ENCODE measurements around the gene SAMD8.

SAMD8 gene

DNA sequence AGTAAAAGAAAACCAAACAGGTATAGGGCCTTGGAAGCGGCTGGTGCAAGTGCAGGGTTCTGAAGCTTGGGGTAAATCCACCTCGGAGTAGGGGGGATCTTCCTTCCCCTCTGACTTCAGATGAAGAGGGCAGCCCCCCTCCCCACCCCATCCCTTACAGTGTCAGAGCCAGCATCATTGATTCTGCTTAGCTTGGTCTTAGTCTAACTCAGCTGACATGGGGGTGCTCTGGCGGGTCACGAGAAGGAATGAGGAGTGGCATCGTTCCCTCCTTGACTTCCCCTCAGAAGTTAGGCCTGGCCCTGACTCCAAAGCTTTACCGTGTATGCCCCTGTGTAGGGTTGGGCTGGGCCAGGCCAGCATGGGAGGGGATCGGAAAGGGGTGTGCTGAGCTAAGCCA, 44.2 kb upstream of the SAMD8 start:
- TF ChIP-seq ZFX (IDR thresholded peaks at IDR 0.05) = no peak
- H3K27ac ChIP-seq = no peak overlapping the region

DNA sequence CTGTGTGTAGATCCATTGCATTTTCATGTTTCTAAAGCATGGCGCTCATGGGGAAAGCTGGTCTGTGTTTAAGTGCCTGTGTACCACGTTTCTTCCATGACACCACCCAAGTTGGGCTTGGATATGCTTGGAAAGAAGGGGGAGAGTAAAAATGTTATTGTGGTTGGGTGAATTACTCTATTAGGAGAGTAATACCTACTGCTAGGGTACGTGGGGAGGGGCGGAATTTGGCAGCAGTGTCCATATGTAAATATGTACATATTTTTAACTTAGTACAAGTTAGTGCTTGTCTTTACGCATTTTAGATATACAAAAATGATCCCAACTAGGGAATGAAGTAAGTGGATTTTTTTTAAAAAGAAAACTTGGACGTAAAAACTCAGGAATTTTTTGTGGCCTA, 42.9 kb upstream of the SAMD8 start:
- H3K27ac ChIP-seq = no peak overlapping the region
- TF ChIP-seq CTCF (conservative IDR thresholded peaks at IDR 0.05) (no peak), ZFX (IDR thresholded peaks at IDR 0.05) (no peak)

DNA sequence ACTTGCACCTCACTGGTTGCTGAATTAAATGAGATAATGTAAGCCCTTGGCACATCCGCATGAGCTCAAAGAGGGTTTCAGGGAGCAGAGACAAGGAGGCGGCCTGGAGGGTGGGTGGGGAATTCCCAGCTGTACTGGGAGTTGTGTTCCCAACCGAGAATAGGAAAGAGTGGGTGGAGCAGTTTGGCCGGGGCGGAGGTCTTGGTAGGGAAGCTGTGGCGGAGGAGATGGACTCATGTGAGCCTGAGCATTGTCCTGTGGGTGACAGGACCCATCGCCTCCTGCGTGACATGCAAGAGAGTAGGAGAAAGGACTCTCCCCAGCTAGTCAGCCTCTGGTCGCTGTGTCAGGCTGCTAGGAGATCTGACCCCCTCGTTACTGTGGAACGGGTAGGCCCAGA, 41.0 kb upstream of the SAMD8 start:
- TF ChIP-seq CTCF (conservative IDR thresholded peaks at IDR 0.05) = no peak
- TF ChIP-seq ZFX (IDR thresholded peaks at IDR 0.05) = no peak
- no peak overlapping the region for H3K27ac ChIP-seq

DNA sequence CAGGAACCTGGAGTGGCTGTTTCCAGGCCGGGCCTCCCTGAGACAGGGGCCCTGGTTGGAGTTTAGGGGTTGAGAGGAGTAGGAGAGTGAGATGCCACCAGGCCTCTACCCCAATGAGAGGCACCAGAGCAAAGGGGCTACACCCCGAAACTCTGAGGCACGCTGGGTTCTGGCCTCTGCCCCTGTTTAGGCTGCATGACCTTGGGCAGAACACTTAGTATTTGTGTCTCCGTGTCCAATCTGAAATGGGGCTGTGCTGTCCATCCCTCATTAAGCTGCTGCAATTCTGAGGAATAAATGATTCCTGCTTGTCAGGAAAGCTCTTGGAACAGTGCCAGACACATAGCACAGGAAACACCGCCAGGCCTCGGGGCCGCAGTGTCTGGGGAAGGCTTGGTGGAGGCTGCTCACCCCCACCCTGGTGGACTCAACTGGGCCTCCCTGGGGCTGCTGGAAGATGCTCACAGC, 40.5 kb upstream of the SAMD8 start:
- no peak overlapping the region for H3K27ac ChIP-seq
- TF ChIP-seq ZFX (IDR thresholded peaks at IDR 0.05) = no peak
- no peak for TF ChIP-seq CTCF (conservative IDR thresholded peaks at IDR 0.05)

GRCh38 chr10:75071756-75072155, 39.7 kb upstream of the SAMD8 start:
- TF ChIP-seq CTCF (conservative IDR thresholded peaks at IDR 0.05) = no peak
- no peak for TF ChIP-seq ZFX (IDR thresholded peaks at IDR 0.05)
- no peak overlapping the region for H3K27ac ChIP-seq

DNA sequence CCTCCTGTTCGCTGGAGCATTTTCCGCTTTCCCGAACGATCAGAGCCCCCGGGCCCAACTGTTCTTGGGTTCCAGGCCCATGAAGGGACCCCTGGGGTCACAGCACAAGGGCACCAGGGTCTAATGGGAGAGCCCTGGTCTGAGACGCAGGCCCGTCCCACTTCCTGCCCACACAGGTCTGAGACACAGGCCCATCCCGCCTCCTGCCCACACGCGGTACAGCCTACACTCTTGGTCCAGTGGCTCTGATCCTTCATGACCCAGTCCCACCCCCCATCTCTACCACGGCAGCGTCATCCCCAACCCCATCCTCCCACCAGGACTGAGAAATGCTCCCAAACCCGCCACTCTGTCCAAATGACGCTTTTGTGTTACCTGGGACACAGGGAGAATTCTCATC, 38.7 kb upstream of the SAMD8 start:
- TF ChIP-seq CTCF (conservative IDR thresholded peaks at IDR 0.05) (no peak), ZFX (IDR thresholded peaks at IDR 0.05) (no peak)
- no peak overlapping the region for H3K27ac ChIP-seq

GRCh38 chr10:75073442-75073841, 38.0 kb upstream of the SAMD8 start:
- TF ChIP-seq ZFX (IDR thresholded peaks at IDR 0.05) = no peak
- no peak for TF ChIP-seq CTCF (conservative IDR thresholded peaks at IDR 0.05)
- H3K27ac ChIP-seq = no peak overlapping the region

DNA sequence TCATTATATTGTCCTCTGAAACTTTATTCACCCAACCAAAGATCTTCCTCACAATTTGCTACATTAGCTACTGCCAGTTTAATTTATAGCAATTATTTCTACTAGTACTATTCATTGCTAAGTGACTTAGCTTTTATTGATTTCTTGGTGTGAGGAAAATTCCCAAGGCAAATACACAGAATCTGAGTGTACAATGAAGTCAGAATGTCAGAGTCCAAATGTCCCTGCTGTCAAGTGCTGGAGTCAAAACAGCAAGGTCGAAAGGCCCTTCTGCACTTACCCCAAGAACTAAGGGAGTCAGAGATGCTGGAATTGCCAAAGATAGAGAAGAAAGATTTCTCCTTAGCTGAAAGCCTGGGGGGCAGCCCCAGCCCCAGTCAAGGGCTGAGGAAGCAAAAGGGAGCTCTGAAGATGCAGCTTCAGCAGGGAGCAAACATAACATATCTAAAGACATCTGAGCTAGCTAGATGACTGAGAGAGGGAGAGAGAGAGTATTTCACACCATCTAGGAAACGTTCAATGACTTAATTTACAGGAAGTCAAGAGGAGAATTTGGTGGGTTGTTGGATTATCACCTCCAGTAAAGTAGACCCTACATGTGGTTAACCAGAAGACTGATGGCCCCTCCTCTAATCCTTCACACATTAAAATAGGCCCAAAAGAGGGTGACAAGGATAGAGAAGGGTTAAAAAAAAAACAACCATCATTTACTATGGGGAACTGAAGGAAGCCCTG, 36.6 kb upstream of the SAMD8 start:
- no peak overlapping the region for H3K27ac ChIP-seq
- TF ChIP-seq CTCF (conservative IDR thresholded peaks at IDR 0.05) = no peak
- no peak for TF ChIP-seq ZFX (IDR thresholded peaks at IDR 0.05)

Measured in C4-2B (cell line).